GM12878 (cell line): ENCODE measurements around the gene TCOF1. TPM values are rescaled to one million over a fixed set of nuclear protein-coding genes. Genes with fewer than 3 reads are reported as not detected.
A peak's percentile ranks its signal among the peaks of the same experiment; 100 is the strongest.

Source experiments
- BCLAF1 ChIP-seq: fragments of 450-650 bp; IDR thresholded peaks from 2 replicates; pipeline ENCODE4 v1.6.1; 2017; ENCODE audit warnings: antibody characterized with exemption, mild to moderate bottlenecking, moderate library complexity
- DPF2 ChIP-seq: fragments of 450-650 bp; IDR thresholded peaks from 2 replicates; pipeline ENCODE4 v1.6.1; 2017; ENCODE audit warnings: mild to moderate bottlenecking
- EP300 ChIP-seq, 2 experiments: fragments of 150-350 bp in 1 of 2; IDR thresholded peaks; 2 replicates each; pipeline ENCODE4 v1.6.1; 2011 to 2012; ENCODE audit warnings: low read depth in 2 of 2, low read length in 2 of 2, borderline replicate concordance in 1 of 2, improper control_type of control experiment in 1 of 2, inconsistent platforms in 1 of 2; ENCODE audit not compliant: control insufficient read depth in 1 of 2
- ESRRA ChIP-seq: IDR thresholded peaks from 2 replicates; pipeline ENCODE4 v1.6.1; 2012; ENCODE audit warnings: mild to moderate bottlenecking, low read length, improper control_type of control experiment
- EZH2 ChIP-seq: IDR thresholded peaks from 2 replicates; pipeline ENCODE4 v1.6.1; 2012; ENCODE audit warnings: low read depth, mild to moderate bottlenecking, control low read depth, inconsistent platforms, low read length, borderline replicate concordance; ENCODE audit not compliant: control insufficient read depth
- KDM1A ChIP-seq: fragments of 200-600 bp; sonication (generic); IDR thresholded peaks from 2 replicates; pipeline ENCODE4 v1.6.1; 2016; ENCODE audit warnings: borderline replicate concordance
- MLLT1 ChIP-seq: fragments of 450-650 bp; IDR thresholded peaks from 2 replicates; pipeline ENCODE4 v1.6.1; 2016; ENCODE audit warnings: mild to moderate bottlenecking
- NR2C2 ChIP-seq: IDR thresholded peaks from 2 replicates; pipeline ENCODE4 v1.6.1; 2011; ENCODE audit warnings: borderline replicate concordance, low read depth; ENCODE audit not compliant: control insufficient read depth, insufficient read length
- NR2F1 ChIP-seq: fragments of 450-650 bp; conservative IDR thresholded peaks from 2 replicates; pipeline ENCODE4 v1.6.1; 2017; ENCODE audit warnings: mild to moderate bottlenecking
- POLR2AphosphoS2 ChIP-seq: IDR thresholded peaks from 2 replicates; pipeline ENCODE4 v1.6.1; 2011; ENCODE audit warnings: low read depth, mild to moderate bottlenecking, low read length, improper control_type of control experiment, moderate library complexity
- POLR2AphosphoS5 ChIP-seq: IDR thresholded peaks from 2 replicates; pipeline ENCODE4 v1.6.1; 2011; ENCODE audit warnings: mild to moderate bottlenecking, low read length, inconsistent platforms
- SRF ChIP-seq, 2 experiments: IDR thresholded peaks; 2 replicates each; pipeline ENCODE4 v1.6.1; 2011; ENCODE audit warnings: low read depth in 2 of 2, low read length in 2 of 2, mild to moderate bottlenecking in 1 of 2, moderate library complexity in 1 of 2
- YY1 ChIP-seq: IDR thresholded peaks from 2 replicates; pipeline ENCODE4 v1.6.1; 2011; ENCODE audit warnings: low read depth, mild to moderate bottlenecking, low read length
- ZBTB4 ChIP-seq: fragments of 450-650 bp; formaldehyde crosslinking; IDR thresholded peaks from 2 replicates; pipeline ENCODE4 v1.4.0; 2022; ENCODE audit warnings: mild to moderate bottlenecking, moderate library complexity
- ZNF207 ChIP-seq: fragments of 450-650 bp; IDR thresholded peaks from 2 replicates; pipeline ENCODE4 v1.6.1; 2014; ENCODE audit warnings: antibody characterized with exemption, mild to moderate bottlenecking, borderline replicate concordance
- ZNF687 ChIP-seq: fragments of 450-650 bp; IDR thresholded peaks from 2 replicates; pipeline ENCODE4 v1.6.1; 2017; ENCODE audit warnings: mild to moderate bottlenecking, moderate library complexity
- polyA plus RNA-seq, 11 experiments: library from polyadenylated mRNA; depleted of rRNA in 4 of 11; unstranded in 6 of 11; stranded (reverse) in 5 of 11; fragments of >200 nt; fragmentation: Nextera tagmentation in 4 of 11; fragmentation: Illumina TruSeq in 1 of 11; extraction: Ambion mirVana in 4 of 11; extraction: Trizol in 1 of 11; gene quantifications; 1 replicate in 1 of 11; 2 replicates in 10 of 11; pipeline versions ENCODE4 v1.2.1 to v1.2.3, GENCODE V29; 2011 to 2016; ENCODE audit warnings: inconsistent platforms in 2 of 11, missing spikeins in 2 of 11, low read depth in 1 of 11
- total RNA-seq, 4 experiments: library from RNA; depleted of rRNA in 3 of 4; stranded (reverse); fragments of >200 nt in 3 of 4; fragmentation: Illumina TruSeq in 1 of 4; extraction: Trizol in 1 of 4; gene quantifications; 2 replicates each; pipeline versions ENCODE4 v1.2.1 to v1.2.3, GENCODE V29; 2013 to 2021

The TCOF1 gene
- total and polyA plus RNA-seq, 10 of the 15 experiments (the other 5 are each of a cell fraction or from before 2014, with no cell fraction given), result 8.7 to 83.9 (median 38.9) TPM

- TF ChIP-seq ZNF207 (no peak), NR2C2 (no peak), ZBTB4 (CRISPR knock-in tag) (peak; percentile 65), MLLT1 (peak; percentile 97), POLR2AphosphoS5 (peak; percentile 88), EZH2 (no peak), EP300 (IDR thresholded peaks at IDR 0.05; ENCODE audit: borderline replicate concordance in 1 of 2, control insufficient read depth in 1 of 2, low read depth in 2 of 2, low read length in 2 of 2) (no peak), SRF (IDR thresholded peaks at IDR 0.05; ENCODE audit: low read depth in 2 of 2, low read length in 2 of 2) (no peak), KDM1A (no peak), YY1 (peak; percentile 26; the same call in 1 of the 2 replicates), ZNF687 (peak; percentile 73), POLR2AphosphoS2 (peak; percentile 91; the same call in 1 of the 2 replicates), BCLAF1 (peak; percentile 76), ESRRA (no peak), NR2F1 (0 out of 2 replicates have a peak, but pooled peaks have one; percentile 5), DPF2 (peak; percentile 20; the same call in 1 of the 2 replicates)
Measured at GRCh38 chr5:150409638-150410523, 52.4 kb downstream of the TCOF1 start (continued).
